Mesothelial cell of epicardium (in vitro differentiated cells): ENCODE results near the gene CYBC1. TPM values are rescaled to one million over a fixed set of nuclear protein-coding genes. Genes with fewer than 3 reads are reported as not detected.

Experiments used
- DNase-seq, 2 experiments: peaks; one replicate each; pipeline ENCODE4 v3.0.0; 2021; ENCODE audit warnings: low spot score in 2 of 2; ENCODE audit not compliant: unreplicated experiment in 2 of 2
- H3K27ac Mint-ChIP-seq: 2 replicates; pipeline ENCODE4 v1.8.0; 2021; ENCODE audit warnings: mixed read lengths
- H3K27me3 Mint-ChIP-seq: 2 replicates; pipeline ENCODE4 v1.8.0; 2021; ENCODE audit warnings: low read depth, mixed read lengths
- H3K36me3 Mint-ChIP-seq: 2 replicates; pipeline ENCODE4 v1.8.0; 2021; ENCODE audit warnings: mixed read lengths
- H3K4me1 Mint-ChIP-seq: 2 replicates; pipeline ENCODE4 v1.8.0; 2021; ENCODE audit warnings: mixed read lengths
- H3K4me3 Mint-ChIP-seq: 2 replicates; pipeline ENCODE4 v1.8.0; 2021; ENCODE audit warnings: mild to moderate bottlenecking, moderate library complexity, mixed read lengths
- H3K9me3 Mint-ChIP-seq: 2 replicates; pipeline ENCODE4 v1.8.0; 2021; ENCODE audit warnings: mixed read lengths
- total RNA-seq: library from RNA; stranded (reverse); gene quantifications from 3 replicates; pipeline ENCODE4 v1.2.1, GENCODE V29; 2021
- TF ChIP-seq, protein P1 (sequence below): fragments of 200-600 bp; sonication (generic); IDR thresholded peaks from one replicate; pipeline ENCODE4 v1.5.0; 2021; ENCODE audit warnings: antibody characterized with exemption; ENCODE audit not compliant: unreplicated experiment

Gene CYBC1
- total RNA-seq, 1 donor from 2014 or later: 86.7 TPM

DNA sequence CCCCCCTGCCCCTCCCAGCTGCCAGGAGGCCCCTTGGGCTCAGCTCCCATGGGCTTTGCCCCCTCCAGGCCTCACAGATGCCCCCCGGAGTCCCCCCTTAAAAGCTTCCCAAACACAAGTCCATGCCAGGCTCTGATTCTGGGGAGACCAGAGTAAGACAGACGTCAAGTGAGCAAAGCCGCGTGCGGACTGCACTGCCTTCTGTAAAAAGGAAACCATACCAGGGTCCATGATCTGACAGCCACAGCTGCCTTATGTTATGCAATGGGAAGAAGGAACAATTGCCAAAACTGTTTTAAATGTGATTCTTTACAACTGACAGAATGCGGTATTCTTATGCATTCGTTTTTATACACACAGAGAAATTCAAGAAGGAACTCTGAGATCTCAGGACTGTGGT lies 50.3 kb downstream of the CYBC1 start:
- Mint-ChIP-seq H3K36me3 (peaks cover 14% of the 10 kb centered on the region), H3K9me3 (no peaks in the 10 kb centered on the region), H3K4me1 (no peaks in the 10 kb centered on the region), H3K4me3 (no peak overlapping the region), H3K27ac (no peak overlapping the region), H3K27me3 (no peaks in the 10 kb centered on the region)
- TF ChIP-seq, protein P1, sequence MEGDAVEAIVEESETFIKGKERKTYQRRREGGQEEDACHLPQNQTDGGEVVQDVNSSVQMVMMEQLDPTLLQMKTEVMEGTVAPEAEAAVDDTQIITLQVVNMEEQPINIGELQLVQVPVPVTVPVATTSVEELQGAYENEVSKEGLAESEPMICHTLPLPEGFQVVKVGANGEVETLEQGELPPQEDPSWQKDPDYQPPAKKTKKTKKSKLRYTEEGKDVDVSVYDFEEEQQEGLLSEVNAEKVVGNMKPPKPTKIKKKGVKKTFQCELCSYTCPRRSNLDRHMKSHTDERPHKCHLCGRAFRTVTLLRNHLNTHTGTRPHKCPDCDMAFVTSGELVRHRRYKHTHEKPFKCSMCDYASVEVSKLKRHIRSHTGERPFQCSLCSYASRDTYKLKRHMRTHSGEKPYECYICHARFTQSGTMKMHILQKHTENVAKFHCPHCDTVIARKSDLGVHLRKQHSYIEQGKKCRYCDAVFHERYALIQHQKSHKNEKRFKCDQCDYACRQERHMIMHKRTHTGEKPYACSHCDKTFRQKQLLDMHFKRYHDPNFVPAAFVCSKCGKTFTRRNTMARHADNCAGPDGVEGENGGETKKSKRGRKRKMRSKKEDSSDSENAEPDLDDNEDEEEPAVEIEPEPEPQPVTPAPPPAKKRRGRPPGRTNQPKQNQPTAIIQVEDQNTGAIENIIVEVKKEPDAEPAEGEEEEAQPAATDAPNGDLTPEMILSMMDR: no peak
- no peak for DNase-seq

DNA sequence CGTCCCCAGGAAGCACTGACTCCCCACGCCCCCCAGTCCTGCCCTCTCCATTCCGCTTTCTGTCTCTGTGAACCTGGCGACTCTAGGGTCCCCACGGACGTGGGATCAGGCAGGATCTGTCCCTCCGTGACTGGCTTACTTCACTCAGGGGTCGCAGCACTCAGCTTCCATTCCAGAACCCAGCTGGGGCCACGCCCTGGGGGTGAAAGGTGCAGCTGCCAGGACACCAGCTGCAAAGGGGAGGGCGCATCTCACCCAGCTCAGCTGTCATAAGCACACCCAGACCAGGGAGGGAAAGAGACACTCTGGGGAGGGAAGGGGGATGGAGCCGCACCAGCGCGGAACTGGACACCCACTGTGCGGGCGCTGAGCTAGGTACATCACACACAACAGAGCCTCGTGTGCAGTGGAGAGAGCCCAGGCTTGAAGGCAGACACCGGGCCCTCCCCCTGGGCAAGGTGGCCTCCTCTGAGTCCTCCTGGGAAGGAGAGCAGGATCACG lies 50.9 kb downstream of the CYBC1 start:
- Mint-ChIP-seq H3K27me3 (no peaks in the 10 kb centered on the region), H3K4me1 (no peaks in the 10 kb centered on the region), H3K36me3 (peaks cover 15% of the 10 kb centered on the region), H3K4me3 (no peak overlapping the region), H3K27ac (no peak overlapping the region), H3K9me3 (no peaks in the 10 kb centered on the region)
- no peak for DNase-seq
- TF ChIP-seq, protein P1: no peak

DNA sequence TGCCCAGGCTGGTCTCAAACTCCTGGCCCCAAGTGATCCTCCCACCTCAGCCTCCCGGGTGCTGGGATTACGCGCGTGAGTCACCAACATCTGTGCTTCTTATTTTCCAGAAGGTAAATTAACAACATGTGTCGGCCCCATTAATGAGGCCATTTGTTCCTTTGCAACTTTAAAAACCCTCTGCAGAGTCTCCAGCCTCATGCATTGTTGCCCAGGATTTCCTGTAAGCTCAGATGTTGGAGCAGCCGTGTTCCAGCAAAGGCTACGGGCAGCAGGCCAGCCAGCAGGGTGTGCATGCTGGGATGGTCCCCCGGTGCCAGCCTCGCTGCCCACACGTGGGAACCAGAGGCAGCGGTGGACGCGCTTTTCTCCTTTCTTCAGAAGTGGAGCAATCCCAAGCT lies 51.5 kb downstream of the CYBC1 start:
- no peaks in the 10 kb centered on the region for H3K4me1 Mint-ChIP-seq
- no peaks in the 10 kb centered on the region for H3K9me3 Mint-ChIP-seq
- peaks cover 17% of the 10 kb centered on the region for H3K36me3 Mint-ChIP-seq
- TF ChIP-seq, protein P1: no peak
- no peaks in the 10 kb centered on the region for H3K27me3 Mint-ChIP-seq
- no peak overlapping the region for H3K4me3 Mint-ChIP-seq
- no peak for DNase-seq
- no peak overlapping the region for H3K27ac Mint-ChIP-seq

DNA sequence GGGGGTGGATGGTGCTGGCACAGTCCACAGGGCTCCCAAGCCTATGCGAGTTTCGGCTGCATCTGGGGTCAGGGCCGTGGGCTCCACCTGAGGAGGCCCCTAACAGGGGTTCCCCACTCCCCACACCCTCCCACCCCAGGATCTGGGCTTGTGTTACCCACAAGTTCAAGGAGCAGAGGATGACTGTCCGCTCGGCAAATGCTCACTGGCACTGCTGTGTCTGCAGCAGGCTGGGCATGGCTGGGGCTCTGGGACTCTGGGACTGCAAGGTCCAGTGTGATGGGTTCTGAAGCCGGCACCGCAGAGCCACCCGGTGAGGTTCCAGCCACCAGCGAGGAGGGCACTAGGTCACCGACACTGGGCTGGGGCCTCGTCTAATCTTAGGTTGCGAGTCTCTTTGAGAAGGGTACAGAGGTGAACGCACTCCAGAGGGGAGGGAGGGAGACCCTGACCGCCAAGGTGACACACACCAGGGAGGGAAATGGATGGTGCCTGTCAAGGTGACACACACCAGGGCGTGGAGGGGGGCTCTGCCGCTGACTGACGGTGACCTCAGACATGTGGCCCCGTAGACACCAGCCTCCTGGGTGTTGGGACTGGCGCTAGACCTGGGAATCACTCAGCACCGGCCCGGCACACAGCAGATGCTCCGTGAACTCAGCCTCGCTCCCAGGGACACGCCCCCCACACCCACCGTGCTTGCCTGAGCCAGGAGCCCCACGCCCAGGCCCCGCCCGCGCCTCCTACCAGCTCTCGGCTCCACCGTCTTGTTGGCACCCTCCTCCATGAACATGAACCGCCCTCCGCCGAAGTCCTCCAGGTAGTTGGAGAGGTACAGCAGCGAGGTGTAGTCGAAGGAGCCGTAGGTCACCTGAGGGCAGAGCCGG lies 52.9 kb downstream of the CYBC1 start:
- Mint-ChIP-seq H3K27me3 (no peaks in the 10 kb centered on the region), H3K9me3 (no peaks in the 10 kb centered on the region), H3K27ac (no peak overlapping the region), H3K4me3 (no peak overlapping the region), H3K4me1 (no peaks in the 10 kb centered on the region), H3K36me3 (peaks cover 15% of the 10 kb centered on the region)
- TF ChIP-seq, protein P1: no peak
- DNase-seq: no peak

DNA sequence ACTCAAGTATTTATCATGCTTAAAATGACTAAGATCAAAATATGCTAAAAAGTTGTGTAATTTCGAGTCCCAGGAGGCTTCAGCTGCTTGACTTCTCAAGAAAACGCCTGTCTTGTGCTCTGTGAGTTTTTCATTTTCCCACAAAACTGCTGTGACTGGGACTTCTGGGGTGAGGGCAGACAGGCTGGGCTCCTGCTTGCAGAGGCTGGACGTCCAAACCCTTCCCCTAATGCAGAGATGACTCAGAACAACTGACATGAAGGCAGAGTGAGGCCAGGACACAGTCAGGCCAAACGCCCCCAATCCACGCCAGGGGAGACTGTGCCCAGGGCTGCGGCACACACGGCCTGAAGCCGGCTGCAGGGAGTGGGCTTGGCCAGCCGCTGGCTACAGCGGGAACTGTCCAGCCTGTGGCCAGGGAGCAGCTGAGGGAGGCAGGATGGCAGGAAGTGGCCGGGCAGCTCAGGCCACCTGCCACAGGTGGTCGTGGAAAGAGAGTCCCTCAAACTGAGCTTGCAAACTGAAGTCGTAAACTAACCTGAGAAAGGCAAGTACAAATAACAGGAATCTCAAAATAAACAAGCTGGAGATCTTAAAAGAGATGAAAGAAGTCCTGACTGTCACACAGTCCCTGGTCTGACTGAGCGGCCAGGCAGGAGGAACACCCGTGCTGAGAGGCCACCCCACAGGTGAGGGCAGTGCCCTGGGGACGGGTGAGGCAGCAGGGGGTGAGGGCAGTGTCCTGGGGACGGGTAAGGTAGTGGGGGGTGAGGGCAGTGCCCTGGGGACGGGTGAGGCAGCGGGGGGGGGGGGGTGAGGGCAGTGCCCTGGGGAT lies 53.7 kb downstream of the CYBC1 start:
- TF ChIP-seq, protein P1: no peak
- no peak overlapping the region for H3K4me3 Mint-ChIP-seq
- peaks cover 20% of the 10 kb centered on the region for H3K36me3 Mint-ChIP-seq
- no peaks in the 10 kb centered on the region for H3K9me3 Mint-ChIP-seq
- H3K27ac Mint-ChIP-seq: no peak overlapping the region
- no peak for DNase-seq
- no peaks in the 10 kb centered on the region for H3K4me1 Mint-ChIP-seq
- no peaks in the 10 kb centered on the region for H3K27me3 Mint-ChIP-seq
